ENCODE data around the gene ATP8B3.
"Not testable (repeated sequence)": the region's sequence is repeated elsewhere in the genome, so short reads cannot be mapped to it uniquely, and the experiment has no call there.

The ATP8B3 gene

DNA sequence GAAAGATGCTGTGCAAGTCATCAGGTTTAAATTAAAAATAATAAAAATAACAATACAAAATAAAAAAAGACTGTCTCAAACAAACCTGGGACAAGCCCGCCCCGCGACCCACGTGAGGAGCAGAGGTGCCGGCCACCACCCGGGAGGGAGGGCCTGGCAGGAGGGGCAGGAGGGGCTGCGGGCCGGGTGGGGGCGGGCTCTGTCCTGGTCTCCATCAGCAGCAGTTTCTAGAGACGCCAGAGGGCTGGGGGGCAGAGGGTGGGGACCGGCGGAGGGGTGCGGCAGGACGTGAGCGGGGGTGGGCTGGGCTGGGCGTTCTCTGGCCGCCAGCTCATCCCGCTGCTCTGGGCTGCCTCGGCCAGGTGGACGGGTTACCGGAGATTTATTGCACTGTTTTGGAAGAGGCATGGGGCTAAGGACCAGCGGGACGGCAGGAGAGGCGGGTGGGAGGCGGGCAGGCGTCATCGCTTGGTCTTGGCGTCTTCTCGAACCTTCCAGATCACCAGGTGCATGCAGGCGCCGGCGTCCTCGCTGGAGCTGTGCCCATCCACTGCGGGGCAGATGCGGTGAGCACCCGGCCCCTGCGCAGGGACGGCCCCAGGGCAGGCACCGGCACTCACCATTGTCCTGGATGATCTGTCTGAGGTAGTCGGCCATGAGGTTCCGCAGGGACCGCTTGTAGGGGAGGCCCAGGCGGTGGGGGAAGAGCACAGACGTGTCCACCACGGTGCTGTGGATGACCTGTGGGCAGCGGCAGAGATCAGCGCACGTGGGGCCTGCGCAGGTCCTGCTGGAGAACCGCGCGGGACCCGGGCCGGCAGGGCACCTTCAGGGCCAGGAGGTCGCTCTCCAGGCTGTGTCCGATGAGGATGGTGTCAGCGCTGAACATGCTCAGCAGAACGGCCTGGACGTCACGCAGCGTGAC is 3.8 kb upstream of the ATP8B3 start:
- no peak for DNase-seq

GRCh38 chr19:1814833-1815604 is 2.9 kb upstream of the ATP8B3 start:
- no peak for DNase-seq

DNA sequence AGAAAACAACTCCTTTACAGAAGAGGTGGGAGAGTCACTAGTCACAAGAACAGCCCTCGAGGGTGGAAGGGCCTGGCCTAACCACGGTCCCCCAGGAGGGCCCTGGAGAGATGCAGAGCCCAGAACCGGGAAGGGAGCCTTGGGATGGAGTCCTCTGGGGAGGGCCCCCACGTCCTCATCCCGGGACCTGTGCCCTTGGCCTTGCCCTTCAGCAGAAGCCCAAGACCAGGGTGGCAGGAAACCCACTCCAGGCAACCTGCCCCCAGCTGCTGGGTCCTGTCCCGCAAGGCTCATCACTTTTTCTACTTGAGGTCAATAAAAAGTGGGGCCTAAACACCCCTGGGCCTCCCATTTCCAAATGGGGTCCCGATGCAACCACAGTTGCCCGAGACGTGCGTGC is 2.3 kb upstream of the ATP8B3 start:
- DNase-seq: no peak

DNA sequence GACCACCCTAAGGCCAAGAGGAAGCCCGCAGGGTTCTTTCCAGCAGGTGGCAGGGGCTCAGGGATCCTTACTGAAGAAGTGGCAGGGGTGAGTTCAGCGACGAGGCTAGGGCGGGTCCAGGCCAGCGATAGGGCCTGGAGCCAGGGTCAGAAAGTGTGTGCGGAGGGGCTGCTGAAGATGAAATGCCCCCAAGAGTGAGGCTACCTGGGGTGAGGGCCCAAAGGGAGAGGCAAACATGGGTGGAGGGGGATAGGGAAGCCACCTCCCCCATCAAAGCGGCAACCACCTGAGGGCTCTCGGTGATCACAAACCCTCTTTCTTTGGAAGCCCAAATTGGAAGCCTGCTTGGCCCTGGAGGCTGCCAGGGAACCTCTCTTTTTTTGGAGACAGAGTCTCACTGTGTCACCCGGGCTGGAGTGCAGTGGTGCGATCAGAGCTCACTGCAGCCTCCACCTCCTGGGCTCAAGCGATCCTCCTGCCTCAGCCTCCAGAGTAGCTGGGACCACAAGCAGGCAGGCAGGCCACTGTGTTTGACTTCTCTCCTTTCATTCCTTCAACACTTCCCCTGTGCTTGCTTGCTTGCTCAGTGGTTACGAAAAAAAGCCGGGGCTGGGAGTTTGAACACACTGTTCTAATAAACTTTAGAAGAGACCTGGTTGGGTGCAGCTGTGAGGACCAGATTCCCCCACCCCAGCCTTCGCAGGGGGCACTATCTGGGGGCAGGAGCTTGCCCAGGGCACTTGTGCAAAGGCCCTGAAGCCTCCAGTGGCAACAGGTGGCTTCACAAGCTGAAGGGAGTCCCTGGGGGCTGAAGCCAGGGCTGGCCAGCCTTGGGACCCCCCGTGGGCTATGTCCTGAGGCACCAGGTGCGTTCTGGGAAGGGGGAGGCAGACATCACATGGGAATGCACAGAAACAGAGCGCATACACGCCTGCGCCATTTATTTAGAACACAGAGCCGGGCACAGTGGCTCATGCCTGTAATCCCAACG is 1.4 kb upstream of the ATP8B3 start:
- DNase-seq: no peak

GRCh38 chr19:1812426-1813191 is 533 bp upstream of the ATP8B3 start:
- DNase-seq: peak; percentile 96

GRCh38 chr19:1811472-1811894 is 593 bp downstream of the ATP8B3 start:
- DNase-seq: no peak

DNA sequence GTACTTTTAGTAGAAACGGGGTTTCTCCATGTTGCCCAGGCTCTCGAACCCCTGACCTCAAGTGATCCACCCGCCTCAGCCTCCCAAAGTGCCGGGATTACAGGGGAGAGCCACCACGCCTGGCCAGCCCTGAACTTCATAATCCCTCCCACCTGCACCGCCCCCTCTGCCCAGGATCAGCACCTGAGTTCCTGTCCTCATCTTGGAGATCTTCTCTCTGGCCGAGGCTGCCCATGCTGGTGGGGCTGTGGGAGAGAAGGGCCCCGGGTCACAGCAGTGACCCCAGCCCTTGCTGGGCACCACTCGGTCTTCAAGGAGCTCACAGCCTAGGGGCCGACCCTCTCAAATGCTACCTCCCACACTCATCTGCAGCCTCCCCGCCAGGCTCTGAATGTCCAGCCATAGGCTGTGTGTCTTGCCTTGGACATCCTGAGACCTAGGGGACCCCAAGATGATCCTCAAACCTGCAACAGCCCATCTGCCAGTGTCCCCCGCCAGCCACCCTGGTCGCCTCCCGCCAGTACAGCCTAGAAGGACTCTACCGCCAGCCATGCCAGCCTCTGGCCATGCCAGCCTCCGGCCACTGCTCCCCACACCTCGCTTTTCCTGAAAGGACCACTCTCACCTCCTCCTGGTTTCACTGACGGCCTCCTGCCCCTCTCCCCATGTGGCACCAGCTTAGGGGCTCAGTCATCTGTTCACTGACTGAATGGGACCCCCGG is 1.5 kb downstream of the ATP8B3 start:
- DNase-seq: no peak

DNA sequence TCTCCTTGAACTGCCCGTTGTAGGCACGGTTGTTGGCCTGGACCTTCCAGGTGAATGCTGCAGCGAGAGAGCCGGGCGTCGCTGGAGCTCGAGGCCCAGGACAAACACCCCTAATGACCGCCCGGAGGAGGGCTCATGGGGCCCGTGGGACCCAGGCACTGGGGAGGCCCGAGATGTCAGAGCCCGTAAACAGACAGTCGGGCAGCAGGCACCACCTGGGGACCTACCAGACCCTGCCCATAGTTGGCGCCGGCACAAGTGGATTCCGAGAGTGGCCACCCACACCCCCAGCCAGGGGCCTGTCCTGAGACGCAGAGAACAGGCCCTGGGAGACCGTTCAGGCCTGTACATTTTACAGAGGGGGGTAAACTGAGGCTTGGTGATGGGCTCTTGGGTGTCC is 2.4 kb downstream of the ATP8B3 start:
- DNase-seq: no peak

DNA sequence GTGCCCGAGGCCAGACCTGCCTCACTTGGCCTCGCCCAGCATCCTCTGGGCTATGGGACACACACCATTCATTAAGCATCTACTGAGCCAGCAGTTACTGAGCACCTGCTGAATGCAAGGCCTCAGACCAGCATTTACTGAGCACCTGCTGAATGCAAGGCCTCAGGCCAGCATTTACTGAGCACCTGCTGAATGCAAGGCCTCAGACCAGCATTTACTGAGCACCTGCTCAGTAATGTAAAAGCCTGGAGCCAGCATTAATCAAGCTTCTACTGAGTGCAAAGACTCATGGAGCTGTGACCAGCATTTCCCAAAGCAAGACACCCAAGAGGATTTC is 3.7 kb downstream of the ATP8B3 start:
- DNase-seq: no peak

GRCh38 chr19:1807695-1808394 is 4.2 kb downstream of the ATP8B3 start:
- DNase-seq: no peak

GRCh38 chr19:1807030-1807694 is 4.9 kb downstream of the ATP8B3 start:
- no peak for DNase-seq

DNA sequence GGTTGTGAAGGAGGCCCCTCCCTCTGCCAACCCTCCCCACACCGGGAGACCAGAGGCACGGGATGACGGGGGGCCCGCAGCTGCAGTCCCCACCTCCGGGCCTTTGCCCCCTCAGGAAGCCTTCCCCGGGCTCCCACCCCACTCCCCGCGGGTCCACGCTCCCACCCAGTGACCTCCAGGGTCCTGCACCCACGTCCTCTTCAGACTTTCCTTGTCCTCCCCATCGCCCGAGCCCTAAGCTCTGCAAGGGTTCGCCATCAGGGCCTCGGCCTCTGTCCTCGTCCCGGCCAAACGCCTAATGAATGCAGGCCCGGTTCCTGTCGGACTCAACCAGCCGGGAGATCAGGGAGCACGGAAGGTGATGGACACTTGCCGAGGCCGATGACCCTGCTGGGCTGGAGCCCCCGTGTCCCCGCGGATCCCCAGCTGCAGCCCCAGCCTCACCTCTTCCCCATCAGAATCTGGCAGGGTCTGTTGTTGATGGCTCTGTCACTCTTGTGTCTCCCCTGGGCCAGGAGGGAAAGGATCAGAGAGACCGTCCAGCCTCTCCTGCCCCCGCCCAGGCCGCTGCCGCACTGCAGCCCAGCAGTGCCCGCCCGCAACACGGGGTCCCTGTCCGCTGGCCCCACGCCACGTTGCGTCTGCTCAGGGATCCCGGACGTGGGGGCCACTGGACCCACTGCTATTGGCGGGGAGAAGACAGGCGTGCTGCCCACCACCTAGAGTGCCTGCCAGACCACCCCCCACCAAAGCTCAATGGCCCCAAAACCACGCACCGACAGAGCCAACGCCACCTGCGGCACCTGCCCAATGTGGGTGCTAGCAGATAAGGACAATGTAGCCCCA is 5.7 kb downstream of the ATP8B3 start:
- DNase-seq: no peak

GRCh38 chr19:1805401-1806183 is 6.5 kb downstream of the ATP8B3 start:
- DNase-seq: no peak

DNA sequence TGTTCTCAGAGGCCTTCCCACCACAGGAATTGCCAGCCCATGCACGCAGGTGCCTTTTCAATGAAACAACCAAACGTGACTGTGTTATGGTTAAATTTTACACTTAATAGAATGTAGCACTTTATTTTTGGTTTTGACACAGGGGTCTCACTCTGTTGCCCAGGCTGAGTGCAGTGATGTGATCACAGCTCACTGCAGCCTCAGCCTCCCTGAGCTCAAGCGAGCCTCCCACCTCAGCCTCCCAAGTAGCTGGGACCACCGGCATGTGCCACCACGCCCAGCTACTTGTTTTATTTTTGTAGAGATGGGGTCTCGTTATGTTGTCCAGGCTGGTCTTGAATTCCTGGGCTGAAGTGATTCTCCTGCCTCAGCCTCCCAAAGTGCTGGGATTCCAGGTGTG is 7.2 kb downstream of the ATP8B3 start:
- DNase-seq: no peak

DNA sequence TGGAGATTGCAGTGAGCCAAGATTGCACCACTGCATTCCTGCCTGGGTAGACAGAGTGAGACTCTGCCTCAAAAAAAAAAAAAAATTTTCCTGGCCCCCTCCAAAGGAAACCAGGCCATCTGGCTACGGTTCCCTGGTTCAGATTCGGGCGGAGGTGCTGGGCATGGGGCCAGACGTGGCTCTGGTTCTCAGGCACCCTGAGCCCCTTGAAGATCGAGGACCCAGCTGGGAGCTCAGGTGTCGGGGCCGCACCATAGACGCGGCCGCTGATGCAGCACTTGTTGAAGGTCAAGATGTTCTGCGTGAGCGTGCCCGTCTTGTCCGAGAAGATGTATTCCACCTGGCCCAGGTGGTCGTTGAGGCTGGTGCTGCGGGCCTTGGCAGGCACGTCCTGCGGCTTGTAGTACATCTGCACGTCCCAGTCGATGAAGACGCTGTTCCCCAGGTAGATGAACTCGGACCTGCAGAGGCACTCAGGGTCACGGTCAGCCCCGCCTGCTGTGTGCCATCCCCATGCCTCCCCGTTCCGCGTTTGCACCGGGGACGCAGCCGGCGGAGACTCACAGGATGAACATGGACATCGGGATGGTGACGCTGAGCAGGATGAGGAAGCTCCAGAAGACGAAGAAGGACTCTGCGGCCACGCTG is 12.3 kb downstream of the ATP8B3 start:
- DNase-seq: no peak

- DNase-seq: not testable (repeated sequence)
These were observed 14.8 kb downstream of the ATP8B3 start for GRCh38 chr19:1797313-1797712.

GRCh38 chr19:1796395-1797142 is 15.5 kb downstream of the ATP8B3 start:
- DNase-seq: no peak
